H9 (cell line): Measurements from ENCODE around the gene INAFM1. TPM values are rescaled to one million over a fixed set of nuclear protein-coding genes. Genes with fewer than 3 reads are reported as not detected.

Experiments
- DNase-seq: peaks from one replicate; pipeline ENCODE4 v3.0.0-alpha.2; 2017
- H2AFZ ChIP-seq: one replicate; pipeline ENCODE4 v1.6.1; 2013; ENCODE audit warnings: mild to moderate bottlenecking, low read length, control low read depth, moderate library complexity
- H2AK5ac ChIP-seq: 2 replicates; pipeline ENCODE4 v1.6.1; 2013; ENCODE audit warnings: low read length, control low read depth, mixed read lengths; ENCODE audit not compliant: insufficient read length
- H2BK120ac ChIP-seq: one replicate; pipeline ENCODE4 v1.6.1; 2013; ENCODE audit warnings: low read depth, mild to moderate bottlenecking, low read length, control low read depth, inconsistent platforms; ENCODE audit not compliant: poor library complexity, severe bottlenecking
- H2BK12ac ChIP-seq: 2 replicates; pipeline ENCODE4 v1.6.1; 2013; ENCODE audit warnings: low read length, control low read depth, mixed read lengths, low read depth; ENCODE audit not compliant: insufficient read length
- H2BK15ac ChIP-seq: 2 replicates; pipeline ENCODE4 v1.6.1; 2013; ENCODE audit warnings: low read depth, low read length, control low read depth
- H2BK20ac ChIP-seq: one replicate; pipeline ENCODE4 v1.6.1; 2013; ENCODE audit warnings: low read depth, mild to moderate bottlenecking, low read length, control low read depth, inconsistent platforms; ENCODE audit not compliant: poor library complexity, severe bottlenecking
- H2BK5ac ChIP-seq: 2 replicates; pipeline ENCODE4 v1.6.1; 2013; ENCODE audit warnings: low read length, control low read depth, mixed read lengths; ENCODE audit not compliant: insufficient read length
- H3K14ac ChIP-seq: 2 replicates; pipeline ENCODE4 v1.6.1; 2013; ENCODE audit warnings: low read length, control low read depth; ENCODE audit not compliant: insufficient read depth
- H3K18ac ChIP-seq: 2 replicates; pipeline ENCODE4 v1.6.1; 2013; ENCODE audit warnings: low read depth, mild to moderate bottlenecking, mixed read lengths, low read length, control low read depth; ENCODE audit not compliant: insufficient read length
- H3K23ac ChIP-seq: 2 replicates; pipeline ENCODE4 v1.6.1; 2013; ENCODE audit warnings: low read length, control low read depth, mixed read lengths, low read depth; ENCODE audit not compliant: insufficient read length
- H3K23me2 ChIP-seq: 2 replicates; pipeline ENCODE4 v1.6.1; 2013; ENCODE audit warnings: low read depth, mild to moderate bottlenecking, mixed read lengths, low read length, control low read depth; ENCODE audit not compliant: insufficient read length, poor library complexity, severe bottlenecking
- H3K27ac ChIP-seq: 2 replicates; pipeline ENCODE4 v1.5.1; 2013; ENCODE audit warnings: low read length, control low read depth, mixed read lengths, low read depth; ENCODE audit not compliant: insufficient read length
- H3K27me3 ChIP-seq: 2 replicates; pipeline ENCODE4 v1.6.1; 2013; ENCODE audit warnings: low read length, control low read depth, inconsistent platforms; ENCODE audit not compliant: insufficient read depth
- H3K4ac ChIP-seq: 2 replicates; pipeline ENCODE4 v1.6.1; 2013; ENCODE audit warnings: low read depth, mild to moderate bottlenecking, control low read depth, inconsistent platforms, low read length, moderate library complexity
- H3K4me1 ChIP-seq: 2 replicates; pipeline ENCODE4 v1.6.1; 2013; ENCODE audit warnings: low read length, control low read depth, inconsistent platforms; ENCODE audit not compliant: insufficient read depth
- H3K4me2 ChIP-seq: 2 replicates; pipeline ENCODE4 v1.6.1; 2013; ENCODE audit warnings: low read length, control low read depth, mixed read lengths; ENCODE audit not compliant: insufficient read length, insufficient read depth
- H3K56ac ChIP-seq: 2 replicates; pipeline ENCODE4 v1.6.1; 2013; ENCODE audit warnings: low read depth, mild to moderate bottlenecking, mixed read lengths, low read length, control low read depth; ENCODE audit not compliant: insufficient read length
- H3K79me1 ChIP-seq: 2 replicates; pipeline ENCODE4 v1.6.1; 2013; ENCODE audit warnings: low read depth, mild to moderate bottlenecking, moderate library complexity, low read length, control low read depth, inconsistent platforms; ENCODE audit not compliant: insufficient read depth, poor library complexity, severe bottlenecking
- H3K79me2 ChIP-seq: 2 replicates; pipeline ENCODE4 v1.6.1; 2013; ENCODE audit warnings: low read length, control low read depth, inconsistent platforms; ENCODE audit not compliant: insufficient read depth
- H3K9ac ChIP-seq: 2 replicates; pipeline ENCODE4 v1.6.1; 2013; ENCODE audit warnings: low read length, control low read depth, mixed read lengths; ENCODE audit not compliant: insufficient read length; ENCODE audit errors: extremely low read depth
- H3K9me3 ChIP-seq: one replicate; pipeline ENCODE4 v1.6.1; 2013; ENCODE audit warnings: low read depth, low read length, inconsistent platforms; ENCODE audit not compliant: control insufficient read depth
- H3T11ph ChIP-seq: one replicate; pipeline ENCODE4 v1.6.1; 2013; ENCODE audit warnings: mild to moderate bottlenecking, low read length, control low read depth, inconsistent platforms
- H4K20me1 ChIP-seq: one replicate; pipeline ENCODE4 v1.6.1; 2013; ENCODE audit not compliant: control insufficient read depth, insufficient read length, insufficient read depth
- H4K5ac ChIP-seq: 2 replicates; pipeline ENCODE4 v1.6.1; 2013; ENCODE audit warnings: low read depth, mild to moderate bottlenecking, mixed read lengths, low read length, control low read depth; ENCODE audit not compliant: insufficient read length
- H4K8ac ChIP-seq: replicated peaks from 2 replicates; pipeline ENCODE4 v1.6.1; 2013; ENCODE audit warnings: low read length, control low read depth, mixed read lengths, low read depth; ENCODE audit not compliant: insufficient read length
- H4K91ac ChIP-seq: 2 replicates; pipeline ENCODE4 v1.6.1; 2013; ENCODE audit warnings: low read depth, mild to moderate bottlenecking, moderate library complexity, mixed read lengths, low read length, control low read depth; ENCODE audit not compliant: insufficient read length
- H3K27ac Mint-ChIP-seq, 3 experiments: 2 replicates in 2 of 3; 3 replicates in 1 of 3; pipeline ENCODE4 v1.8.0; 2020 to 2021; ENCODE audit warnings: mixed read lengths in 3 of 3, mild to moderate bottlenecking in 1 of 3, moderate library complexity in 1 of 3
- H3K27me3 Mint-ChIP-seq: 2 replicates; pipeline ENCODE4 v1.8.0; 2021; ENCODE audit warnings: low read depth, mild to moderate bottlenecking, moderate library complexity, mixed read lengths
- H3K36me3 Mint-ChIP-seq, 3 experiments: 2 replicates in 2 of 3; 3 replicates in 1 of 3; pipeline ENCODE4 v1.8.0; 2020 to 2021; ENCODE audit warnings: low read depth in 3 of 3, mixed read lengths in 3 of 3; ENCODE audit not compliant: insufficient read depth in 1 of 3
- H3K4me1 Mint-ChIP-seq, 2 experiments: 2 replicates each; pipeline ENCODE4 v1.8.0; 2020; ENCODE audit warnings: mixed read lengths in 2 of 2
- H3K4me3 Mint-ChIP-seq, 2 experiments: 2 replicates in 1 of 2; 3 replicates in 1 of 2; pipeline ENCODE4 v1.8.0; 2020 to 2021; ENCODE audit warnings: mild to moderate bottlenecking in 2 of 2, mixed read lengths in 2 of 2, moderate library complexity in 1 of 2
- H3K9me3 Mint-ChIP-seq, 2 experiments: 2 replicates in 1 of 2; 3 replicates in 1 of 2; pipeline ENCODE4 v1.8.0; 2020; ENCODE audit warnings: mild to moderate bottlenecking in 2 of 2, mixed read lengths in 2 of 2, moderate library complexity in 1 of 2
- WGBS: extraction: QIAGEN DNeasy Blood & Tissue Kit; methylation state at CpG from one replicate; pipeline ENCODE4 v1.1.7; 2013; ENCODE audit warnings: missing lambda C conversion rate, low lambda C conversion rate, mixed read lengths; ENCODE audit not compliant: insufficient read length; ENCODE audit errors: extremely low coverage; 5-methylcytosine and 5-hydroxymethylcytosine counted together
- total RNA-seq: library from RNA; stranded (reverse); gene quantifications from 2 replicates; pipeline ENCODE4 v1.2.1, GENCODE V29; 2021
- TF ChIP-seq, protein P1 (sequence below): fragments of 200-600 bp; sonication (generic); conservative IDR thresholded peaks from 3 replicates; pipeline ENCODE4 v1.8.0; 2021; ENCODE audit warnings: antibody characterized with exemption, mild to moderate bottlenecking

Gene INAFM1
- total RNA-seq, 1 experiment from 2014 or later: 8.5 TPM

DNA sequence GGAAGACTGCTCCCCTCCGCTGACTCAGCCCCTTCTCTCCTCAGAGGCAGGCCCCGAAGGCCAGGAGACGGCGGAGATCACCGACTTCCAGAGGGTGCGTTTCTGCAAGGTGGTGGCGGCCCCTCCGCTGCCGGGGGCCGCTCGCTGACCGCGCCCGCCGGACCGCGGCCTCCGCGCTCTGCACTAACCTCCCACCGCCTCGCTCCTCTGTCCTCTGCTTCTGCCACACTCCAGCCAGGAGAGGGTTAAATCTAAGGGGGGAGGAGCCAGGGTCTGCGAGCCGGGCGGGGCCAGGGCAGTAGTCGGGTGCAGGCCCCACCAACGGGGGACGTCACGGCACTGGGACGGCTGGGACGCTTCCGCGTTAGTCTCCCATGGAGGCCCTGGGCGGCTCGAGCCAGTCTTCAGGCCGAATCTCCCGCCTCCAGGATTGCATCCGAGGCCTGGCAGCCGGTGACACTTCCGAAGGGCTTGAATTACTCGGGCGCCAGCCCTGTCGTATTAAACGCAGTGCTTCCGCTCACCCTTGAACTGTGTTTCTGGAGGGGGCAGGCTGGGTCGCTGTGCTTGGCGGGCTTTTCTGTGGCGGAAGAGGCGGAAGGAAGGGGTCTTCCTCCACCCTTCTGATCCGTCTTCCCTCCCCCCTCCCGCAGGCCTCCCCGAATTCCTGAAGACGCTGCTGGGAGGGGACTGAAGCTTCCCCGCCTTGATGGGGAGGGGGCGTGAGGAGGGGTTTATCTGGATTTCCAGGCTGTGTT, 1.2 kb upstream of the INAFM1 start:
- peak overlapping the region; percentile 8 for H2BK12ac ChIP-seq
- H2BK120ac ChIP-seq: no peak overlapping the region
- peak; percentile 96 for DNase-seq
- no peak overlapping the region for H2AK5ac ChIP-seq
- H3K14ac ChIP-seq: peak overlapping the region; percentile 90
- no peak overlapping the region for H3T11ph ChIP-seq
- no peak overlapping the region for H3K56ac ChIP-seq
- peak overlapping the region; percentile 77 for H3K27ac ChIP-seq
- H3K9ac ChIP-seq: peak overlapping the region; percentile 77
- H3K27ac Mint-ChIP-seq: peak overlapping the region; percentile 98 to 100 (median 99)
- H3K27me3 Mint-ChIP-seq: peaks cover 13% of the 10 kb centered on the region
- no peak overlapping the region for H4K8ac ChIP-seq
- TF ChIP-seq, protein P1, sequence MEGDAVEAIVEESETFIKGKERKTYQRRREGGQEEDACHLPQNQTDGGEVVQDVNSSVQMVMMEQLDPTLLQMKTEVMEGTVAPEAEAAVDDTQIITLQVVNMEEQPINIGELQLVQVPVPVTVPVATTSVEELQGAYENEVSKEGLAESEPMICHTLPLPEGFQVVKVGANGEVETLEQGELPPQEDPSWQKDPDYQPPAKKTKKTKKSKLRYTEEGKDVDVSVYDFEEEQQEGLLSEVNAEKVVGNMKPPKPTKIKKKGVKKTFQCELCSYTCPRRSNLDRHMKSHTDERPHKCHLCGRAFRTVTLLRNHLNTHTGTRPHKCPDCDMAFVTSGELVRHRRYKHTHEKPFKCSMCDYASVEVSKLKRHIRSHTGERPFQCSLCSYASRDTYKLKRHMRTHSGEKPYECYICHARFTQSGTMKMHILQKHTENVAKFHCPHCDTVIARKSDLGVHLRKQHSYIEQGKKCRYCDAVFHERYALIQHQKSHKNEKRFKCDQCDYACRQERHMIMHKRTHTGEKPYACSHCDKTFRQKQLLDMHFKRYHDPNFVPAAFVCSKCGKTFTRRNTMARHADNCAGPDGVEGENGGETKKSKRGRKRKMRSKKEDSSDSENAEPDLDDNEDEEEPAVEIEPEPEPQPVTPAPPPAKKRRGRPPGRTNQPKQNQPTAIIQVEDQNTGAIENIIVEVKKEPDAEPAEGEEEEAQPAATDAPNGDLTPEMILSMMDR: no peak; the same call in 2 of the 3 replicates
- no peak overlapping the region for H2BK15ac ChIP-seq
- H3K4me2 ChIP-seq: peak overlapping the region; percentile 60
- peaks cover 17% of the 10 kb centered on the region for H3K23me2 ChIP-seq
- H3K4me1 ChIP-seq: peaks cover 5% of the 10 kb centered on the region
- H3K4ac ChIP-seq: no peak overlapping the region
- H2AFZ ChIP-seq: no peak overlapping the region
- H3K9me3 ChIP-seq: no peaks in the 10 kb centered on the region
- H3K79me2 ChIP-seq: no peaks in the 10 kb centered on the region
- no peak overlapping the region for H3K23ac ChIP-seq
- no CpG with 5 or more reads among the region's 54 CpGs for WGBS
- peak overlapping the region; percentile 89 for H3K18ac ChIP-seq
- H4K5ac ChIP-seq: no peak overlapping the region
- no peak overlapping the region for H2BK20ac ChIP-seq
- no peaks in the 10 kb centered on the region for H4K20me1 ChIP-seq
- peaks cover 8 to 26% (median 26%) of the 10 kb centered on the region in 3 experiments; a peak in 6 of 7 replicates for H3K36me3 Mint-ChIP-seq
- no peaks in the 10 kb centered on the region for H3K79me1 ChIP-seq
- peak overlapping the region; percentile 86 to 93 for H3K4me3 Mint-ChIP-seq
- H3K27me3 ChIP-seq: no peaks in the 10 kb centered on the region
- no peak overlapping the region for H4K91ac ChIP-seq
- peak overlapping the region; percentile 15 for H2BK5ac ChIP-seq
- H3K4me1 Mint-ChIP-seq: peaks cover 22 to 27% of the 10 kb centered on the region in 2 experiments
- no peaks in the 10 kb centered on the region for H3K9me3 Mint-ChIP-seq
